ENCODE data around the gene STXBP6. TPM values are rescaled to one million over a fixed set of nuclear protein-coding genes. Genes with fewer than 3 reads are reported as not detected.

Gene STXBP6
- total and polyA plus RNA-seq, 2 of the 13 experiments (the other 11 are each of a cell fraction or from before 2014, with no cell fraction given) = 35.3 to 42.8 TPM

- TF ChIP-seq BHLHE40 (IDR thresholded peaks at IDR 0.05; ENCODE audit: low read length) (no peak), CSRNP1 (CRISPR knock-in tag; IDR thresholded peaks at IDR 0.05) (no peak), NFRKB (IDR thresholded peaks at IDR 0.05) (no peak), ZNF639 (CRISPR knock-in tag; conservative IDR thresholded peaks at IDR 0.05) (no peak), ZSCAN25 (CRISPR knock-in tag; IDR thresholded peaks at IDR 0.05) (no peak), MLXIP (CRISPR knock-in tag; IDR thresholded peaks at IDR 0.05; ENCODE audit: borderline replicate concordance) (no peak), KLF6 (CRISPR knock-in tag; IDR thresholded peaks at IDR 0.05) (no peak), FOXO4 (CRISPR knock-in tag; conservative IDR thresholded peaks at IDR 0.05) (no peak), ZNF362 (CRISPR knock-in tag; IDR thresholded peaks at IDR 0.05; ENCODE audit: borderline replicate concordance) (peak; percentile 35; the same call in 1 of the 2 replicates), ZNF414 (CRISPR knock-in tag; IDR thresholded peaks at IDR 0.05) (no peak), ZNF180 (CRISPR knock-in tag; IDR thresholded peaks at IDR 0.05; ENCODE audit: borderline replicate concordance, low read depth) (no peak), ZNF441 (CRISPR knock-in tag; IDR thresholded peaks at IDR 0.05; ENCODE audit: borderline replicate concordance) (peak; percentile 16; the same call in 1 of the 2 replicates), POGK (CRISPR knock-in tag; conservative IDR thresholded peaks at IDR 0.05) (0 out of 2 replicates have a peak, but pooled peaks have one; percentile 9), ZNF619 (CRISPR knock-in tag; IDR thresholded peaks at IDR 0.05) (no peak)
Observed at GRCh38 chr14:24909523-24910302, 140.2 kb downstream of the STXBP6 start (continued).

All from HepG2 (cell line).